ENCODE measurements around the gene CALR. TPM values are rescaled to one million over a fixed set of nuclear protein-coding genes. Genes with fewer than 3 reads are reported as not detected.
"Not testable (repeated sequence)": the region's sequence is repeated elsewhere in the genome, so short reads cannot be mapped to it uniquely, and the experiment has no call there.

Gene CALR
- 378 TPM for total RNA-seq
- long read RNA-seq, transcript CALR-201 (9 exons, 1,903 nt), result major isoform, 512 of 562 reads
- long read RNA-seq, partial matches to known transcripts, result 28 of 562 reads
- long read RNA-seq, other reads (novel, unspliced or antisense), result 22 of 562 reads

GRCh38 chr19:12937927-12938778 is at the start of gene CALR:
TSS of gene CALR (plus strand) at chr19:12938609. CDS start at chr19:12938680, 71 bp downstream.
- intact Hi-C loops (cut with DNase I), result no loop called here
- peak; percentile 100 for DNase-seq
- ATAC-seq (ENCODE audit: poor library complexity), result peak; percentile 91

GRCh38 chr19:12890299-12890786 is 48.1 kb upstream of the CALR start:
- intact Hi-C loops (cut with DNase I); ATAC-seq (ENCODE audit: poor library complexity); DNase-seq: not testable (repeated sequence)

GRCh38 chr19:12890787-12891552 is 47.4 kb upstream of the CALR start, which contains the start of gene GCDH:
TSS of gene GCDH (plus strand) at chr19:12891160. CDS start at chr19:12891305, 145 bp downstream.
- DNase-seq (peak; percentile 97), ATAC-seq (ENCODE audit: poor library complexity) (peak; percentile 99)
- intact Hi-C loops (cut with DNase I), result no loop called here

GRCh38 chr19:12891553-12892021 is 46.8 kb upstream of the CALR start:
- no peak for DNase-seq
- no peak for ATAC-seq (ENCODE audit: poor library complexity)
- intact Hi-C loops (cut with DNase I), result no loop called here

GRCh38 chr19:12893582-12893981 is 44.8 kb upstream of the CALR start:
- intact Hi-C loops (cut with DNase I), result no loop called here
- ATAC-seq (ENCODE audit: poor library complexity) (no peak), DNase-seq (no peak)

GRCh38 chr19:12896460-12896859 is 41.9 kb upstream of the CALR start:
- intact Hi-C loops (cut with DNase I), result no loop called here
- ATAC-seq (ENCODE audit: poor library complexity) (no peak), DNase-seq (no peak)

GRCh38 chr19:12899891-12900518 is 38.4 kb upstream of the CALR start:
- ATAC-seq (ENCODE audit: poor library complexity) (no peak), DNase-seq (no peak)
- intact Hi-C loops (cut with DNase I), result no loop called here

- DNase-seq, result no peak
- no peak for ATAC-seq (ENCODE audit: poor library complexity)
- intact Hi-C loops (cut with DNase I), result no loop called here
Measured at GRCh38 chr19:12907166-12907565, 31.2 kb upstream of the CALR start.

- intact Hi-C loops (cut with DNase I), result no loop called here
- no peak for ATAC-seq (ENCODE audit: poor library complexity)
- DNase-seq, result no peak
Measured at GRCh38 chr19:12912571-12912970, 25.8 kb upstream of the CALR start.

- intact Hi-C loops (cut with DNase I), result no loop called here
- DNase-seq, result peak; percentile 87
- ATAC-seq (ENCODE audit: poor library complexity), result peak; percentile 88
Measured at GRCh38 chr19:12913011-12913561, 25.3 kb upstream of the CALR start.

- ATAC-seq (ENCODE audit: poor library complexity), result peak; percentile 10
- intact Hi-C loops (cut with DNase I), result no loop called here
- no peak for DNase-seq
Measured at GRCh38 chr19:12913851-12914690, 24.3 kb upstream of the CALR start.

GRCh38 chr19:12915860-12916259 is 22.5 kb upstream of the CALR start:
- intact Hi-C loops (cut with DNase I), result not testable (repeated sequence)

GRCh38 chr19:12918253-12918652 is 20.2 kb upstream of the CALR start:
- DNase-seq (no peak), ATAC-seq (ENCODE audit: poor library complexity) (no peak)
- intact Hi-C loops (cut with DNase I), result no loop called here

More at GRCh38 chr19:12915860-12916259, 22.5 kb upstream of the CALR start:
- not testable (repeated sequence) for ATAC-seq (ENCODE audit: poor library complexity); DNase-seq

- intact Hi-C loops (cut with DNase I), result no loop called here
- ATAC-seq (ENCODE audit: poor library complexity), result no peak
- no peak for DNase-seq
Measured at GRCh38 chr19:12921047-12921446, 17.4 kb upstream of the CALR start.

GRCh38 chr19:12922959-12923358 is 15.4 kb upstream of the CALR start:
- DNase-seq (no peak), ATAC-seq (ENCODE audit: poor library complexity) (no peak)
- intact Hi-C loops (cut with DNase I), result no loop called here

GRCh38 chr19:12924621-12925310 is 13.6 kb upstream of the CALR start:
- intact Hi-C loops (cut with DNase I), result no loop called here
- ATAC-seq (ENCODE audit: poor library complexity), result no peak
- no peak for DNase-seq
